PC-9 (cell line): ENCODE data around the gene FOLR2. TPM values are rescaled to one million over a fixed set of nuclear protein-coding genes. Genes with fewer than 3 reads are reported as not detected.
"Not testable (repeated sequence)": the region's sequence is repeated elsewhere in the genome, so short reads cannot be mapped to it uniquely, and the experiment has no call there.

Source experiments
- BruUV-seq: library from RNA; stranded (reverse); fragments of 400-500 nt; replicated peaks from 2 replicates; lab custom pipeline; 2021; lab: Mats Ljungman, UMichigan
- CTCF ChIA-PET: fragments of 300-600 bp; sonication (Branson Sonifier 250); formaldehyde crosslinking; loops from one replicate; lab custom pipeline; 2022; ENCODE audit warnings: antibody characterized with exemption; lab: Charles Lee
- POLR2A ChIA-PET: fragments of 300-600 bp; sonication (Branson Sonifier 250); formaldehyde crosslinking; loops from one replicate; lab custom pipeline; 2022; ENCODE audit warnings: antibody characterized with exemption; ENCODE audit not compliant: unreplicated experiment; lab: Charles Lee
- DNase-seq, 2 experiments: peaks; one replicate each; pipeline versions ENCODE4 v3.0.0 to v3.0.0-alpha.2; 2015 to 2022; ENCODE audit warnings: mixed read lengths in 1 of 2
- H2AFZ ChIP-seq: fragments of 200-600 bp; sonication (generic); 2 replicates; pipeline ENCODE4 v1.8.1; 2017; ENCODE audit warnings: antibody characterized with exemption
- H3F3A ChIP-seq: fragments of 200-600 bp; sonication (generic); 2 replicates; pipeline ENCODE4 v1.8.1; 2017; ENCODE audit warnings: antibody characterized with exemption, mild to moderate bottlenecking, low read depth; ENCODE audit not compliant: insufficient read depth
- H3K27ac ChIP-seq: fragments of 200-600 bp; sonication (generic); 2 replicates; pipeline ENCODE4 v1.6.1; 2016; ENCODE audit warnings: mixed run types
- H3K27me3 ChIP-seq: fragments of 200-600 bp; sonication (generic); 2 replicates; pipeline ENCODE4 v1.6.1; 2016; ENCODE audit warnings: low read depth, mixed run types; ENCODE audit not compliant: insufficient read depth
- H3K36me3 ChIP-seq: fragments of 200-600 bp; sonication (generic); 2 replicates; pipeline ENCODE4 v1.6.1; 2016; ENCODE audit warnings: low read depth, mixed run types
- H3K4me1 ChIP-seq: fragments of 200-600 bp; sonication (generic); replicated peaks from 2 replicates; pipeline ENCODE4 v1.6.1; 2016; ENCODE audit warnings: mixed run types; ENCODE audit not compliant: insufficient read depth
- H3K4me2 ChIP-seq: fragments of 200-600 bp; sonication (generic); 2 replicates; pipeline ENCODE4 v1.6.1; 2017; ENCODE audit warnings: mixed run types
- H3K4me3 ChIP-seq: fragments of 200-600 bp; sonication (generic); 2 replicates; pipeline ENCODE4 v1.6.1; 2016; ENCODE audit warnings: mixed run types
- H3K79me2 ChIP-seq: fragments of 200-600 bp; sonication (generic); 2 replicates; pipeline ENCODE4 v1.6.1; 2017; ENCODE audit warnings: low read depth, mixed run types
- H3K9me2 ChIP-seq: fragments of 200-600 bp; sonication (generic); 2 replicates; pipeline ENCODE4 v1.8.1; 2017; ENCODE audit warnings: mild to moderate bottlenecking; ENCODE audit not compliant: insufficient read depth
- H3K9me3 ChIP-seq: fragments of 200-600 bp; sonication (generic); 2 replicates; pipeline ENCODE4 v1.8.1; 2016; ENCODE audit warnings: low read depth; ENCODE audit not compliant: insufficient read depth
- H4K20me1 ChIP-seq: fragments of 200-600 bp; sonication (generic); 2 replicates; pipeline ENCODE4 v1.8.1; 2017; ENCODE audit not compliant: insufficient read depth
- EZH2 ChIP-seq: fragments of 200-600 bp; sonication (generic); IDR thresholded peaks from 2 replicates; pipeline ENCODE4 v1.8.0; 2017; ENCODE audit warnings: antibody characterized with exemption, low read depth
- intact Hi-C: fragments of 100-400 bp; cut with micrococcal nuclease; formaldehyde crosslinking; loops from one replicate; pipeline ENCODE4 v1.10.0; 2022; ENCODE audit not compliant: unreplicated experiment
- total RNA-seq: library from RNA; stranded (reverse); gene quantifications from 2 replicates; pipeline ENCODE4 v1.2.3, GENCODE V29; 2021
- TF ChIP-seq, protein P1 (sequence below): fragments of 200-600 bp; sonication (generic); conservative IDR thresholded peaks from 2 replicates; pipeline ENCODE4 v1.6.1; 2017; ENCODE audit warnings: mixed run types, antibody characterized with exemption, mild to moderate bottlenecking, moderate library complexity

Gene FOLR2
- total RNA-seq, 1 experiment from 2014 or later, result not detected

DNA sequence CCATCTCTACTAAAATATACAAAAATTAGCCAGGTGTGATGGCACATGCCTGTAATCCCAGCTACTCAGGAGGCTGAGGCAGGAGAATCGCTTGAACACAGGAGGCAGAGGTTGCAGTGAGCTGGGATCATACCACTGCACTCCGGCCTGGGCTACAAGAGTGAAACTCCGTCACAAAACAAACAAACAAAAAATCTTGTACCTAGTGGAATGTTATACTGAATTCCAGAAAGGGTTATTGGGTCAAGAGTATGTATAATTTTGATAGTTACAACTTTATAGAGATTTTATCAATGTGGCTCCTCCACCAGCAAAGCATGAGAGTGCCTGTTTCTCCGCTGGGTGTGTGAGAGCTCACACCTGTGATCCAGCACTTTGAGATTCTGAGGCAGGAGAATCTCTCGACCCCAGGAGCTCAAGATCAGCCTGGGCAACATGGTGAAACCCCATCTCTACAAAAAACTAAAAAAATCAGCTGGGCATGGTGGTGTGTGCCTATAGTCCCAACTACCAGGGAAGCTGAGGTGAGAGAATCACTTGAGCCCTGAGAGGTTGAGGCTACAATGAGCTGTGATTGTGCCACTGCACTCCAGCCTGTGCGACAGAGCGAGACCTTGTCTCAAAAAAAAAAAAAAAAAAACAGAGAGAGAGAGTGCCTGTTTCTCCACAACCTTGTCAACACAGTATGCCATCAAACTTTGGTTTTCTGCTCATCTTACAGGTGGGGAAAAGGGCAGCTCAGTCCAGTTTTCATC, 37.4 kb upstream of the FOLR2 start:
- no peaks in the 10 kb centered on the region for H4K20me1 ChIP-seq
- H3K4me1 ChIP-seq, result no peaks in the 10 kb centered on the region
- no TSS peak for BruUV-seq
- H3F3A ChIP-seq, result no peaks in the 10 kb centered on the region
- H3K36me3 ChIP-seq, result no peaks in the 10 kb centered on the region
- no peak overlapping the region for H3K4me2 ChIP-seq
- H3K27ac ChIP-seq, result no peak overlapping the region
- no peaks in the 10 kb centered on the region for H3K79me2 ChIP-seq
- intact Hi-C loops, result no loop called here
- no peak overlapping the region for H3K4me3 ChIP-seq
- DNase-seq, result peak in 1 of 2 experiments; percentile 64
- TF ChIP-seq, protein P1, sequence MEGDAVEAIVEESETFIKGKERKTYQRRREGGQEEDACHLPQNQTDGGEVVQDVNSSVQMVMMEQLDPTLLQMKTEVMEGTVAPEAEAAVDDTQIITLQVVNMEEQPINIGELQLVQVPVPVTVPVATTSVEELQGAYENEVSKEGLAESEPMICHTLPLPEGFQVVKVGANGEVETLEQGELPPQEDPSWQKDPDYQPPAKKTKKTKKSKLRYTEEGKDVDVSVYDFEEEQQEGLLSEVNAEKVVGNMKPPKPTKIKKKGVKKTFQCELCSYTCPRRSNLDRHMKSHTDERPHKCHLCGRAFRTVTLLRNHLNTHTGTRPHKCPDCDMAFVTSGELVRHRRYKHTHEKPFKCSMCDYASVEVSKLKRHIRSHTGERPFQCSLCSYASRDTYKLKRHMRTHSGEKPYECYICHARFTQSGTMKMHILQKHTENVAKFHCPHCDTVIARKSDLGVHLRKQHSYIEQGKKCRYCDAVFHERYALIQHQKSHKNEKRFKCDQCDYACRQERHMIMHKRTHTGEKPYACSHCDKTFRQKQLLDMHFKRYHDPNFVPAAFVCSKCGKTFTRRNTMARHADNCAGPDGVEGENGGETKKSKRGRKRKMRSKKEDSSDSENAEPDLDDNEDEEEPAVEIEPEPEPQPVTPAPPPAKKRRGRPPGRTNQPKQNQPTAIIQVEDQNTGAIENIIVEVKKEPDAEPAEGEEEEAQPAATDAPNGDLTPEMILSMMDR, result no peak
- no peak for TF ChIP-seq EZH2
- CTCF ChIA-PET, result interaction anchor here (0.7 kb wide), 1 partner anchor 222 kb away, joined by 13 read pairs; no protein-coding TSS in a partner anchor
- POLR2A ChIA-PET, result no interaction called here
- H3K9me3 ChIP-seq, result no peaks in the 10 kb centered on the region
- H3K9me2 ChIP-seq, result no peaks in the 10 kb centered on the region
- H3K27me3 ChIP-seq, result 0 out of 2 replicates have a peak, but pooled peaks cover 3% of the 10 kb centered on the region
- no peak overlapping the region for H2AFZ ChIP-seq

DNA sequence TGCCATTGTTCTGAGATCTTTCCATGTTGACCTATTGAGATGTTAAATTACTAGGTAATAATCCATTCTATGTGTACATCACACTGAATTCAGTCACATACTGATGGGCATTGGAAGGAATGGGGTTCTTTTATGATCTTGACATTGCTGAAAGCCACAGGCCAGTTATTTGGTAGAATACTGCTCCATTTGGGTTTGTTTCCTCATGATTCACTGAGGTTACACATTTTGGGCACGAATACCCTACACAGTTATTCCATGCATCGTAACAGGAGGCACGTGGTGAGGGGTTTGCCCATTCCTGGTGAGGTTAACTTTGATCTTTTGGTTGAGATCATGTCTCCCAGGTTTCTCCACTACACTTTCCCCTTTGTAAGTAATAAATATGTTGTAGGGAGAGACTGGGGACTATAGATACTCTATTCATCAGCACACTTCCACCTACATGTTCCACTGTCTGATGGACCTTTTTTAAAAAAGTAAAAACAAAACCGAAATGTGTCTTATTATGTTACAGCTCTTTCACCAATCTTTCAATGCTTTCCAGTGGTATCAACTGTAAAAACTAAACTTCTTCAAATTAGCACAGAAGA, 36.7 kb upstream of the FOLR2 start:
- no TSS peak for BruUV-seq
- no peaks in the 10 kb centered on the region for H3K79me2 ChIP-seq
- H3K27ac ChIP-seq, result no peak overlapping the region
- intact Hi-C loops, result loop anchor here (5.0 kb wide), 1 partner anchor 78 kb away; the partner anchor contains the start of gene LAMTOR1
- H3K9me2 ChIP-seq, result no peaks in the 10 kb centered on the region
- ChIA-PET POLR2A (interaction anchor here (0.6 kb wide), 1 partner anchor 71 kb away, joined by 7 read pairs; no protein-coding TSS in a partner anchor), CTCF (no interaction called here)
- H3F3A ChIP-seq, result no peaks in the 10 kb centered on the region
- no peaks in the 10 kb centered on the region for H4K20me1 ChIP-seq
- H3K9me3 ChIP-seq, result no peaks in the 10 kb centered on the region
- no peak overlapping the region for H3K4me3 ChIP-seq
- H3K27me3 ChIP-seq, result 0 out of 2 replicates have a peak, but pooled peaks cover 3% of the 10 kb centered on the region
- no peak overlapping the region for H2AFZ ChIP-seq
- H3K36me3 ChIP-seq, result no peaks in the 10 kb centered on the region
- DNase-seq, result no peak
- no peaks in the 10 kb centered on the region for H3K4me1 ChIP-seq
- H3K4me2 ChIP-seq, result no peak overlapping the region
- TF ChIP-seq EZH2, result no peak
- TF ChIP-seq, protein P1, result no peak

DNA sequence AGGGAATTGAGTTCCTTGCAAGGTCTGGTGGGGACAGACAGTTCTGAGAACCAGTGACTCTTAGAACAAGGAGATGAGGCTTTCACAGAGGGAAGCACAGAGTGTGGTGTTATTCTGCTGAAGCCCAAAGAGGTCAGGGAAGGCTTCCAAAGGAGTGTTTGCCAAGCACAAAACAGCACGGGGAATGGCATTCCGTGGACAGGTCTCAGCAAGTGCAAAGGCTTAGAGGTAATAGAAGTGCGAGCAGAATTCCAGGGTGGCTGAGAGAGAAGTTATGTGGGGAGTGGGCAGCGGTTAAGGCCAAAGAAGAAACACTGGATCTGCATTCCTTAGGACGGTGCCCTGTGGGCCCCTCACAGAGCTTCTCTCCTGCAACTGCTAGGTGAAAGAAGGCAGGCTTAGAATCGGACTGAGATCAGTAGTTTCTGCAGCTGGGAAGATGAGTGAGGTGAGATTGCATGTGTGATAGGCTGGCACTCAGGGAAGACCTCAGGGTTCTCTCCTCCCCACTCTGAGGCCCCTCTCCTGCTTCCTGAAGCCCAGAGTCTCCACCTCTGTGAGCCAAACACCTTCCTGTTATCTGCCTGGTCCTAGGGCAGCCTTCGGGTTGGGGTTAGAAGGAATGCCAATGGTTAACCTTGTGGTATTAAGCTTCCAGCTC, 35.6 kb upstream of the FOLR2 start:
- CTCF ChIA-PET, H3K4me3 ChIP-seq, H3F3A ChIP-seq, H2AFZ ChIP-seq, H3K9me3 ChIP-seq, H3K27me3 ChIP-seq, H3K4me2 ChIP-seq, H3K27ac ChIP-seq, H3K4me1 ChIP-seq, BruUV-seq, H3K79me2 ChIP-seq, H3K9me2 ChIP-seq, H3K36me3 ChIP-seq, DNase-seq, H4K20me1 ChIP-seq, POLR2A ChIA-PET: not testable (repeated sequence)
- intact Hi-C loops, result loop anchor here (1.0 to 5.0 kb wide), 2 partner anchors 37 to 79 kb away; partner anchors contain the start of gene LAMTOR1
